ENCODE measurements around the gene HOXB9.

DNA sequence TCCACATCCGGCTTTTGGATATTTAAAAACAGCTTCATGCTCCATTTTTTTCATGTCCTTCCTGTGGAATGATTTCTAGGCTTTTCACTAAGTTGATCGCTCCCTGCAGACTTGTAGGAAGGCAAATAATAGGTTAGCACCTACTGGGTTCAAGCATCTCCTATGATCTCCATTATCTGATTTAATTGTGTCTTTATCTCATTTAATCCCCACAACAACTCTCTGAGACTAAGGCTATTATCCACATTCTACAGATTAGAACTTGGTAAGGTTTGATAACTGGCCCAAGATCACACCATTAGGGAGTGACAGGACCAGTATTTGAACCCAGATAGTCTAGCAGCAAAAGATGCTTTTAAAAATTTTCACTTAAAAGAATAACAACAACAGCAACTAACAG is 46.2 kb upstream of the HOXB9 start:
- TF ChIP-seq CTCF (IDR thresholded peaks at IDR 0.05), result no peak
- TF ChIP-seq POLR2A (IDR thresholded peaks at IDR 0.05), result no peak
